WTC11 (cell line): ENCODE measurements around the gene RPTOR. TPM values are rescaled to one million over a fixed set of nuclear protein-coding genes. Genes with fewer than 3 reads are reported as not detected.

Experiments
- ATAC-seq: fragments of 200-7000 bp; cut with Tn5 transposase; 2 replicates; pipeline ENCODE4 v1.10.0; 2021; ENCODE audit warnings: mild to moderate bottlenecking, moderate library complexity
- CTCF ChIA-PET: fragments of 300-600 bp; sonication (Branson Sonifier 250); formaldehyde crosslinking; loops from one replicate; lab custom pipeline; 2021; ENCODE audit warnings: antibody characterized with exemption; lab: Charles Lee
- POLR2A ChIA-PET: fragments of 350-600 bp; sonication (Branson Sonifier 250); formaldehyde crosslinking; loops from one replicate; lab custom pipeline; 2021; ENCODE audit warnings: antibody characterized with exemption; lab: Charles Lee
- DNase-seq: peaks from one replicate; pipeline ENCODE4 v3.0.0; 2021; ENCODE audit warnings: low spot score
- H3K27ac Mint-ChIP-seq: 2 replicates; pipeline ENCODE4 v1.8.0; 2021; ENCODE audit warnings: mixed read lengths
- H3K27me3 Mint-ChIP-seq: 2 replicates; pipeline ENCODE4 v1.8.0; 2021; ENCODE audit warnings: low read depth, mild to moderate bottlenecking, moderate library complexity, mixed read lengths
- H3K36me3 Mint-ChIP-seq: 2 replicates; pipeline ENCODE4 v1.8.0; 2021; ENCODE audit warnings: mixed read lengths
- H3K4me1 Mint-ChIP-seq: 2 replicates; pipeline ENCODE4 v1.8.0; 2022; ENCODE audit warnings: mixed read lengths
- H3K4me3 Mint-ChIP-seq: 2 replicates; pipeline ENCODE4 v1.8.0; 2021; ENCODE audit warnings: mild to moderate bottlenecking, moderate library complexity, mixed read lengths
- H3K9me3 Mint-ChIP-seq: 2 replicates; pipeline ENCODE4 v1.8.0; 2021; ENCODE audit warnings: mixed read lengths
- CBFB ChIP-seq: sonication (generic); formaldehyde crosslinking; IDR thresholded peaks from 2 replicates; pipeline ENCODE4 v1.8.1; 2022; ENCODE audit warnings: mild to moderate bottlenecking, low read depth, missing genetic modification reagents
- CREM ChIP-seq: sonication (generic); formaldehyde crosslinking; IDR thresholded peaks from 2 replicates; pipeline ENCODE4 v1.8.1; 2022; ENCODE audit warnings: mild to moderate bottlenecking, missing genetic modification reagents, moderate library complexity
- ESRRA ChIP-seq: sonication (generic); formaldehyde crosslinking; IDR thresholded peaks from 2 replicates; pipeline ENCODE4 v1.8.1; 2022; ENCODE audit warnings: mild to moderate bottlenecking, missing genetic modification reagents, borderline replicate concordance
- ETV6 ChIP-seq: sonication (generic); formaldehyde crosslinking; IDR thresholded peaks from 2 replicates; pipeline ENCODE4 v1.8.1; 2022; ENCODE audit warnings: mild to moderate bottlenecking, missing genetic modification reagents
- FOXP1 ChIP-seq: sonication (generic); formaldehyde crosslinking; IDR thresholded peaks from 2 replicates; pipeline ENCODE4 v1.8.0; 2022; ENCODE audit warnings: missing genetic modification reagents, mild to moderate bottlenecking, moderate library complexity, borderline replicate concordance
- GTF2I ChIP-seq: fragments of 250-450 bp; sonication (Bioruptor Pico); conservative IDR thresholded peaks from 2 replicates; pipeline ENCODE4 v1.4.0; 2021; ENCODE audit warnings: mild to moderate bottlenecking
- HMGA2 ChIP-seq: fragments of 250-450 bp; sonication (Bioruptor Pico); IDR thresholded peaks from 2 replicates; pipeline ENCODE4 v1.4.0; 2021; ENCODE audit warnings: mild to moderate bottlenecking, moderate library complexity
- JAZF1 ChIP-seq: fragments of 250-450 bp; sonication (Bioruptor Pico); IDR thresholded peaks from 2 replicates; pipeline ENCODE4 v1.9.0; 2021; ENCODE audit warnings: moderate library complexity, mild to moderate bottlenecking, inconsistent platforms
- MYBL2 ChIP-seq: sonication (generic); formaldehyde crosslinking; IDR thresholded peaks from 2 replicates; pipeline ENCODE4 v1.8.1; 2023; ENCODE audit warnings: mild to moderate bottlenecking, moderate library complexity, missing genetic modification reagents
- NFE2L1 ChIP-seq: sonication (generic); formaldehyde crosslinking; IDR thresholded peaks from 2 replicates; pipeline ENCODE4 v1.8.1; 2023; ENCODE audit warnings: missing genetic modification reagents
- NR2C2 ChIP-seq: sonication (generic); formaldehyde crosslinking; IDR thresholded peaks from 2 replicates; pipeline ENCODE4 v1.8.0; 2022; ENCODE audit warnings: mild to moderate bottlenecking, missing genetic modification reagents
- NR3C1 ChIP-seq: sonication (generic); formaldehyde crosslinking; conservative IDR thresholded peaks from 2 replicates; pipeline ENCODE4 v1.8.1; 2023; ENCODE audit warnings: low read depth, mild to moderate bottlenecking, missing genetic modification reagents
- OVOL2 ChIP-seq: fragments of 250-450 bp; sonication (Bioruptor Pico); IDR thresholded peaks from 2 replicates; pipeline ENCODE4 v1.9.0; 2021; ENCODE audit warnings: mild to moderate bottlenecking, borderline replicate concordance
- PRRX2 ChIP-seq: fragments of 250-450 bp; sonication (Bioruptor Pico); IDR thresholded peaks from 2 replicates; pipeline ENCODE4 v1.8.0; 2021; ENCODE audit warnings: mild to moderate bottlenecking
- SMAD4 ChIP-seq: sonication (generic); formaldehyde crosslinking; IDR thresholded peaks from 2 replicates; pipeline ENCODE4 v1.8.0; 2022; ENCODE audit warnings: mild to moderate bottlenecking, missing genetic modification reagents
- TCF7 ChIP-seq: sonication (generic); formaldehyde crosslinking; IDR thresholded peaks from 2 replicates; pipeline ENCODE4 v1.8.0; 2022; ENCODE audit warnings: mild to moderate bottlenecking, low read depth, missing genetic modification reagents, moderate library complexity
- TP53 ChIP-seq: sonication (generic); formaldehyde crosslinking; IDR thresholded peaks from 2 replicates; pipeline ENCODE4 v1.8.1; 2023; ENCODE audit warnings: mild to moderate bottlenecking, missing genetic modification reagents
- ZNF121 ChIP-seq: sonication (generic); formaldehyde crosslinking; IDR thresholded peaks from 2 replicates; pipeline ENCODE4 v1.8.0; 2023; ENCODE audit warnings: missing genetic modification reagents
- ZNF138 ChIP-seq: sonication (generic); formaldehyde crosslinking; conservative IDR thresholded peaks from 2 replicates; pipeline ENCODE4 v1.8.1; 2022; ENCODE audit warnings: mild to moderate bottlenecking, moderate library complexity, missing genetic modification reagents
- ZNF219 ChIP-seq: sonication (generic); formaldehyde crosslinking; IDR thresholded peaks from 2 replicates; pipeline ENCODE4 v1.8.0; 2023; ENCODE audit warnings: missing genetic modification reagents, mild to moderate bottlenecking, borderline replicate concordance
- ZNF317 ChIP-seq: sonication (generic); formaldehyde crosslinking; IDR thresholded peaks from 2 replicates; pipeline ENCODE4 v1.8.1; 2023; ENCODE audit warnings: low read depth, mild to moderate bottlenecking, moderate library complexity, missing genetic modification reagents, borderline replicate concordance
- ZNF396 ChIP-seq: fragments of 250-450 bp; sonication (Bioruptor Pico); IDR thresholded peaks from 2 replicates; pipeline ENCODE4 v1.8.0; 2021; ENCODE audit warnings: mild to moderate bottlenecking, moderate library complexity, borderline replicate concordance
- ZNF416 ChIP-seq: fragments of 250-450 bp; sonication (Bioruptor Pico); IDR thresholded peaks from 2 replicates; pipeline ENCODE4 v1.9.0; 2021; ENCODE audit warnings: mild to moderate bottlenecking, inconsistent platforms
- ZNF423 ChIP-seq: fragments of 250-450 bp; sonication (Bioruptor Pico); IDR thresholded peaks from 2 replicates; pipeline ENCODE4 v2.1.2; 2022; ENCODE audit warnings: mild to moderate bottlenecking, moderate library complexity
- total RNA-seq: library from RNA; stranded (reverse); gene quantifications from 3 replicates; pipeline ENCODE4 v1.2.3, GENCODE V29; 2021
- TF ChIP-seq, protein P1 (sequence below): sonication (generic); formaldehyde crosslinking; IDR thresholded peaks from 2 replicates; pipeline ENCODE4 v1.8.0; 2022; ENCODE audit warnings: mild to moderate bottlenecking, missing genetic modification reagents
- TF ChIP-seq, protein P2 (sequence below): fragments of 250-450 bp; sonication (Bioruptor Pico); IDR thresholded peaks from 2 replicates; pipeline ENCODE4 v2.1.2; 2022; ENCODE audit warnings: mild to moderate bottlenecking, moderate library complexity
- TF ChIP-seq, protein P3 (sequence below): fragments of 250-450 bp; sonication (Bioruptor Pico); IDR thresholded peaks from 2 replicates; pipeline ENCODE4 v1.9.0; 2021; ENCODE audit warnings: mild to moderate bottlenecking
- TF ChIP-seq, protein P4 (sequence below): sonication (generic); formaldehyde crosslinking; IDR thresholded peaks from 2 replicates; pipeline ENCODE4 v1.8.0; 2022; ENCODE audit warnings: mild to moderate bottlenecking, missing genetic modification reagents
- TF ChIP-seq, protein P5 (sequence below): sonication (generic); formaldehyde crosslinking; IDR thresholded peaks from 2 replicates; pipeline ENCODE4 v1.8.0; 2022; ENCODE audit warnings: mild to moderate bottlenecking, missing genetic modification reagents
- TF ChIP-seq, protein P6 (sequence below): sonication (generic); formaldehyde crosslinking; IDR thresholded peaks from 2 replicates; pipeline ENCODE4 v1.8.0; 2023; ENCODE audit warnings: mild to moderate bottlenecking, missing genetic modification reagents

RPTOR gene
- total RNA-seq, 1 experiment from 2014 or later = 41.0 TPM

DNA sequence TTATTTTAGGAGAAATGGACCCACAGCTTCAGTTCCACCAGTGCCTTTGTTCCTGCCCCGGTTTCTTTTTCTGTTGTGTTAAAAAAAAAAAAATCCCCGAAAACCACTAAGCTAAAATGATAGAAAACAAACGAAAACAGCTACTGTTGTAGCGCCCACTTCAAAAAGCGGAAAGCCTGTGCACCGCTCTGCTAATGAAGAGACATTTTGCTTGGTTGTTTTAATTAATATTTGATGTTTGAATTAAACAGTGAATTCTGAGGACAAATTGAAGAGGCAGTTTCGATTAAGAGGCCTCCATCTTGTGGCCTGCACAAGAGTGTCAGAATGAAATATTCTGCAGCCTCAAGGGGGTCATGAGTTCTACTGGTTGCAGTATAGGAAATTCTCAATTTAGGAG, 186.7 kb downstream of the RPTOR start:
- Mint-ChIP-seq H3K9me3 (no peaks in the 10 kb centered on the region), H3K27me3 (no peaks in the 10 kb centered on the region), H3K4me1 (peaks cover 17% of the 10 kb centered on the region), H3K36me3 (peaks cover 6% of the 10 kb centered on the region), H3K4me3 (no peak overlapping the region), H3K27ac (no peak overlapping the region)
- TF ChIP-seq CREM = no peak
- TF ChIP-seq NFE2L1 (CRISPR knock-in tag) = no peak
- TF ChIP-seq ZNF121 (CRISPR knock-in tag) = no peak
- no peak for TF ChIP-seq FOXP1
- TF ChIP-seq ZNF138 (CRISPR knock-in tag) = no peak
- TF ChIP-seq, protein P1, sequence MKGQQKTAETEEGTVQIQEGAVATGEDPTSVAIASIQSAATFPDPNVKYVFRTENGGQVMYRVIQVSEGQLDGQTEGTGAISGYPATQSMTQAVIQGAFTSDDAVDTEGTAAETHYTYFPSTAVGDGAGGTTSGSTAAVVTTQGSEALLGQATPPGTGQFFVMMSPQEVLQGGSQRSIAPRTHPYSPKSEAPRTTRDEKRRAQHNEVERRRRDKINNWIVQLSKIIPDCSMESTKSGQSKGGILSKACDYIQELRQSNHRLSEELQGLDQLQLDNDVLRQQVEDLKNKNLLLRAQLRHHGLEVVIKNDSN (CRISPR knock-in tag) = no peak
- TF ChIP-seq ESRRA (CRISPR knock-in tag) = no peak
- no peak for TF ChIP-seq ZNF317 (CRISPR knock-in tag)
- no peak for TF ChIP-seq PRRX2 (CRISPR knock-in tag)
- TF ChIP-seq JAZF1 (CRISPR knock-in tag) = no peak
- TF ChIP-seq SMAD4 (CRISPR knock-in tag) = no peak
- TF ChIP-seq, protein P2, sequence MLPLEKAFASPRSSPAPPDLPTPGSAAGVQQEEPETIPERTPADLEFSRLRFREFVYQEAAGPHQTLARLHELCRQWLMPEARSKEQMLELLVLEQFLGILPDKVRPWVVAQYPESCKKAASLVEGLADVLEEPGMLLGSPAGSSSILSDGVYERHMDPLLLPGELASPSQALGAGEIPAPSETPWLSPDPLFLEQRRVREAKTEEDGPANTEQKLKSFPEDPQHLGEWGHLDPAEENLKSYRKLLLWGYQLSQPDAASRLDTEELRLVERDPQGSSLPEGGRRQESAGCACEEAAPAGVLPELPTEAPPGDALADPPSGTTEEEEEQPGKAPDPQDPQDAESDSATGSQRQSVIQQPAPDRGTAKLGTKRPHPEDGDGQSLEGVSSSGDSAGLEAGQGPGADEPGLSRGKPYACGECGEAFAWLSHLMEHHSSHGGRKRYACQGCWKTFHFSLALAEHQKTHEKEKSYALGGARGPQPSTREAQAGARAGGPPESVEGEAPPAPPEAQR (CRISPR knock-in tag) = no peak
- no peak for TF ChIP-seq ETV6 (CRISPR knock-in tag)
- TF ChIP-seq ZNF219 (CRISPR knock-in tag) = no peak
- no peak for TF ChIP-seq ZNF396 (CRISPR knock-in tag)
- TF ChIP-seq OVOL2 = no peak
- TF ChIP-seq, protein P3, sequence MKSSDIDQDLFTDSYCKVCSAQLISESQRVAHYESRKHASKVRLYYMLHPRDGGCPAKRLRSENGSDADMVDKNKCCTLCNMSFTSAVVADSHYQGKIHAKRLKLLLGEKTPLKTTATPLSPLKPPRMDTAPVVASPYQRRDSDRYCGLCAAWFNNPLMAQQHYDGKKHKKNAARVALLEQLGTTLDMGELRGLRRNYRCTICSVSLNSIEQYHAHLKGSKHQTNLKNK (CRISPR knock-in tag) = no peak
- DNase-seq (no peak), ATAC-seq (no peak)
- ChIA-PET CTCF (interaction anchor here (0.6 kb wide), 1 partner anchor 157 kb away, joined by 4 read pairs; no protein-coding TSS in a partner anchor), POLR2A (no interaction called here)

DNA sequence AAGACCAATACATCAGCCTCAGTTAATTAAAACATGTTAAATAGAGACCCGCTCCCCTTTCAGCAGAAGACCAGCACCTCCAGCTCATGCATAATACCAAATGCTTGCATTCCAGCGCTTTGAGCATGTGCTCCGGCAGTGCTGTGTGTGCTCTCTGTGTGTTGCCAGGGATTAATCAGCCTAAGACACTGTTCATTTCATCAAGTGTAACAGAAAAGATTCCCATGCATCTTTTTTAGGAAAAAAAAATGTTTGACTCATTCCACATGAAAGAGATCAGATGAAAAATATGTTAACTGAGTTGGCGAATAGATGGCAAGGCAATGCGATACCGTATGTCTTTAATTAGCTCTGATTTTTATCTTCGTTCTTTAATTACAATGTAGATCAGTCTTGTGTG, 187.6 kb downstream of the RPTOR start:
- POLR2A ChIA-PET = no interaction called here
- H3K4me3 Mint-ChIP-seq = no peak overlapping the region
- no peak for TF ChIP-seq TCF7 (CRISPR knock-in tag)
- TF ChIP-seq TP53 (CRISPR knock-in tag) = no peak
- TF ChIP-seq MYBL2 (CRISPR knock-in tag) = no peak
- no peak for TF ChIP-seq ESRRA (CRISPR knock-in tag)
- TF ChIP-seq GTF2I = no peak
- TF ChIP-seq, protein P4, sequence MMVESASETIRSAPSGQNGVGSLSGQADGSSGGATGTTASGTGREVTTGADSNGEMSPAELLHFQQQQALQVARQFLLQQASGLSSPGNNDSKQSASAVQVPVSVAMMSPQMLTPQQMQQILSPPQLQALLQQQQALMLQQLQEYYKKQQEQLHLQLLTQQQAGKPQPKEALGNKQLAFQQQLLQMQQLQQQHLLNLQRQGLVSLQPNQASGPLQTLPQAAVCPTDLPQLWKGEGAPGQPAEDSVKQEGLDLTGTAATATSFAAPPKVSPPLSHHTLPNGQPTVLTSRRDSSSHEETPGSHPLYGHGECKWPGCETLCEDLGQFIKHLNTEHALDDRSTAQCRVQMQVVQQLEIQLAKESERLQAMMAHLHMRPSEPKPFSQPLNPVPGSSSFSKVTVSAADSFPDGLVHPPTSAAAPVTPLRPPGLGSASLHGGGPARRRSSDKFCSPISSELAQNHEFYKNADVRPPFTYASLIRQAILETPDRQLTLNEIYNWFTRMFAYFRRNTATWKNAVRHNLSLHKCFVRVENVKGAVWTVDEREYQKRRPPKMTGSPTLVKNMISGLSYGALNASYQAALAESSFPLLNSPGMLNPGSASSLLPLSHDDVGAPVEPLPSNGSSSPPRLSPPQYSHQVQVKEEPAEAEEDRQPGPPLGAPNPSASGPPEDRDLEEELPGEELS (CRISPR knock-in tag) = no peak
- TF ChIP-seq, protein P5, sequence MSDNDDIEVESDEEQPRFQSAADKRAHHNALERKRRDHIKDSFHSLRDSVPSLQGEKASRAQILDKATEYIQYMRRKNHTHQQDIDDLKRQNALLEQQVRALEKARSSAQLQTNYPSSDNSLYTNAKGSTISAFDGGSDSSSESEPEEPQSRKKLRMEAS = no peak
- TF ChIP-seq JAZF1 (CRISPR knock-in tag) = no peak
- TF ChIP-seq, protein P6, sequence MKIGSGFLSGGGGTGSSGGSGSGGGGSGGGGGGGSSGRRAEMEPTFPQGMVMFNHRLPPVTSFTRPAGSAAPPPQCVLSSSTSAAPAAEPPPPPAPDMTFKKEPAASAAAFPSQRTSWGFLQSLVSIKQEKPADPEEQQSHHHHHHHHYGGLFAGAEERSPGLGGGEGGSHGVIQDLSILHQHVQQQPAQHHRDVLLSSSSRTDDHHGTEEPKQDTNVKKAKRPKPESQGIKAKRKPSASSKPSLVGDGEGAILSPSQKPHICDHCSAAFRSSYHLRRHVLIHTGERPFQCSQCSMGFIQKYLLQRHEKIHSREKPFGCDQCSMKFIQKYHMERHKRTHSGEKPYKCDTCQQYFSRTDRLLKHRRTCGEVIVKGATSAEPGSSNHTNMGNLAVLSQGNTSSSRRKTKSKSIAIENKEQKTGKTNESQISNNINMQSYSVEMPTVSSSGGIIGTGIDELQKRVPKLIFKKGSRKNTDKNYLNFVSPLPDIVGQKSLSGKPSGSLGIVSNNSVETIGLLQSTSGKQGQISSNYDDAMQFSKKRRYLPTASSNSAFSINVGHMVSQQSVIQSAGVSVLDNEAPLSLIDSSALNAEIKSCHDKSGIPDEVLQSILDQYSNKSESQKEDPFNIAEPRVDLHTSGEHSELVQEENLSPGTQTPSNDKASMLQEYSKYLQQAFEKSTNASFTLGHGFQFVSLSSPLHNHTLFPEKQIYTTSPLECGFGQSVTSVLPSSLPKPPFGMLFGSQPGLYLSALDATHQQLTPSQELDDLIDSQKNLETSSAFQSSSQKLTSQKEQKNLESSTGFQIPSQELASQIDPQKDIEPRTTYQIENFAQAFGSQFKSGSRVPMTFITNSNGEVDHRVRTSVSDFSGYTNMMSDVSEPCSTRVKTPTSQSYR (CRISPR knock-in tag) = no peak
- no peak for TF ChIP-seq CBFB
- TF ChIP-seq ZNF423 (CRISPR knock-in tag) = no peak
- TF ChIP-seq NR2C2 (CRISPR knock-in tag) = no peak
- TF ChIP-seq ZNF416 (CRISPR knock-in tag) = no peak
- no peak for TF ChIP-seq NR3C1
- no peak for TF ChIP-seq HMGA2 (CRISPR knock-in tag)

More for the DNA sequence above, 187.6 kb downstream of the RPTOR start:
- Mint-ChIP-seq H3K9me3 (no peaks in the 10 kb centered on the region), H3K36me3 (peaks cover 2% of the 10 kb centered on the region), H3K27ac (peak overlapping the region; percentile 47; the same call in 1 of the 2 replicates), H3K27me3 (no peaks in the 10 kb centered on the region), H3K4me1 (peaks cover 17% of the 10 kb centered on the region)
- DNase-seq = no peak
- ATAC-seq = peak; percentile 43; the same call in 1 of the 2 replicates
- CTCF ChIA-PET = interaction anchor here (0.8 kb wide), 1 partner anchor 167 kb away, joined by 3 read pairs; no protein-coding TSS in a partner anchor
